ENCODE measurements around the gene HACD3. TPM values are rescaled to one million over a fixed set of nuclear protein-coding genes. Genes with fewer than 3 reads are reported as not detected.

The HACD3 gene
- total and polyA plus RNA-seq, 2 of the 13 experiments (the other 11 are each of a cell fraction or from before 2014, with no cell fraction given), result 73.6 to 161 TPM

DNA sequence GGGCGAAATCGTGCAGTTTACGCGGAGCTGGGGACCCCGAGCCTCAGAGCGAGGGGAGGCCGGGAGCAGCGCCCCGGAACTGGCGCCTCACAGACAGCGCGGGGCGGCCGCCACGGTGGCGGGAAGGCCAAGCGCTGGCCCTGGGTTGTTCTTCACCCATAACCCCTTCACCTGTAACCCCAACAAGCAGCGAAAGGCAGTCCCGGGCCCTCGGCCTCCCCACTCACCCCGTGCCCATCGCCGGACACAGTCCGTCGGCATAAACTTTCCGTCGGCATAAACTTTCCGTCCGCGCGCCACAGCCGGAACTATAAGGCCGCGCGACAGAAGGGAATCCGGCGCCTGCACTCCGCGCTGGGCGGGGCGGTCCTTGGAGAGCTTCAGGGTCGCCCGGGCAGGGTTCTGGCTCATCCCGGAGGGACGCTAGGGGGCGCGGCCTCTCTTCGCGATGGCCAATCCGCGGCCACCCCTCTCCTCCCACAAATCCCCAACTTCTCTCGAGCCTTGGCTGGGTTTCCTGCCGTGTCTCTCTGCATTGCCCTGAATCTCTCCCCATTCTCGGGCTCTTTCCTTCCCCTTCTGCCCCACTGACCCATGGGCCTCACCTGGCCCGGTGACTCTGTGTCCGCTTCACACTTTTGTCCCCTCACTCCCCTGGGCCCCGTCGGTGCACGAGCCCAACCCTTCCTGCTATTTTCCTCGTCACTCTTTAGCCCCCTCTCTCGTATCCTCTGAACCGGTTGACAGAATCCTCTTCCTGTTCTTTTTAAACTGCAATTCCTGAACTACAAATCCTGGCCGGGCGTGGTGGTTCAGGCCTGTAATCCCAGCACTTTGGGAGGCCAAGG is 80.8 kb downstream of the HACD3 start, which contains the start of gene INTS14 (continued):
- 0 out of 2 replicates have a peak, but pooled peaks have one; percentile 49 for TF ChIP-seq NFATC3 (CRISPR knock-in tag; IDR thresholded peaks at IDR 0.05)
- TF ChIP-seq ZNF232 (CRISPR knock-in tag; IDR thresholded peaks at IDR 0.05; ENCODE audit: borderline replicate concordance), result peak; percentile 74; the same call in 1 of the 2 replicates
- peak; percentile 35; the same call in 1 of the 2 replicates for TF ChIP-seq ZNF235 (CRISPR knock-in tag; IDR thresholded peaks at IDR 0.05; ENCODE audit: borderline replicate concordance)
- peak; percentile 97 for TF ChIP-seq ZNF614 (CRISPR knock-in tag; IDR thresholded peaks at IDR 0.05; ENCODE audit: borderline replicate concordance)
- TF ChIP-seq RFXANK (CRISPR knock-in tag; IDR thresholded peaks at IDR 0.05), result peak; percentile 86; the same call in 1 of the 2 replicates
- TF ChIP-seq ZNF850 (CRISPR knock-in tag; conservative IDR thresholded peaks at IDR 0.05), result 0 out of 2 replicates have a peak, but pooled peaks have one; percentile 52
- TF ChIP-seq ZNF549 (CRISPR knock-in tag; IDR thresholded peaks at IDR 0.05), result no peak
- TF ChIP-seq, protein P1, sequence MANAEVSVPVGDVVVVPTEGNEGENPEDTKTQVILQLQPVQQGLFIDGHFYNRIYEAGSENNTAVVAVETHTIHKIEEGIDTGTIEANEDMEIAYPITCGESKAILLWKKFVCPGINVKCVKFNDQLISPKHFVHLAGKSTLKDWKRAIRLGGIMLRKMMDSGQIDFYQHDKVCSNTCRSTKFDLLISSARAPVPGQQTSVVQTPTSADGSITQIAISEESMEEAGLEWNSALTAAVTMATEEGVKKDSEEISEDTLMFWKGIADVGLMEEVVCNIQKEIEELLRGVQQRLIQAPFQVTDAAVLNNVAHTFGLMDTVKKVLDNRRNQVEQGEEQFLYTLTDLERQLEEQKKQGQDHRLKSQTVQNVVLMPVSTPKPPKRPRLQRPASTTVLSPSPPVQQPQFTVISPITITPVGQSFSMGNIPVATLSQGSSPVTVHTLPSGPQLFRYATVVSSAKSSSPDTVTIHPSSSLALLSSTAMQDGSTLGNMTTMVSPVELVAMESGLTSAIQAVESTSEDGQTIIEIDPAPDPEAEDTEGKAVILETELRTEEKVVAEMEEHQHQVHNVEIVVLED (CRISPR knock-in tag; IDR thresholded peaks at IDR 0.05; ENCODE audit: borderline replicate concordance), result peak; percentile 76; the same call in 1 of the 2 replicates
- TF ChIP-seq, protein P2, sequence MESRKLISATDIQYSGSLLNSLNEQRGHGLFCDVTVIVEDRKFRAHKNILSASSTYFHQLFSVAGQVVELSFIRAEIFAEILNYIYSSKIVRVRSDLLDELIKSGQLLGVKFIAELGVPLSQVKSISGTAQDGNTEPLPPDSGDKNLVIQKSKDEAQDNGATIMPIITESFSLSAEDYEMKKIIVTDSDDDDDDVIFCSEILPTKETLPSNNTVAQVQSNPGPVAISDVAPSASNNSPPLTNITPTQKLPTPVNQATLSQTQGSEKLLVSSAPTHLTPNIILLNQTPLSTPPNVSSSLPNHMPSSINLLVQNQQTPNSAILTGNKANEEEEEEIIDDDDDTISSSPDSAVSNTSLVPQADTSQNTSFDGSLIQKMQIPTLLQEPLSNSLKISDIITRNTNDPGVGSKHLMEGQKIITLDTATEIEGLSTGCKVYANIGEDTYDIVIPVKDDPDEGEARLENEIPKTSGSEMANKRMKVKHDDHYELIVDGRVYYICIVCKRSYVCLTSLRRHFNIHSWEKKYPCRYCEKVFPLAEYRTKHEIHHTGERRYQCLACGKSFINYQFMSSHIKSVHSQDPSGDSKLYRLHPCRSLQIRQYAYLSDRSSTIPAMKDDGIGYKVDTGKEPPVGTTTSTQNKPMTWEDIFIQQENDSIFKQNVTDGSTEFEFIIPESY (CRISPR knock-in tag; IDR thresholded peaks at IDR 0.05), result peak; percentile 87
- TF ChIP-seq ZNF839 (CRISPR knock-in tag; IDR thresholded peaks at IDR 0.05; ENCODE audit: borderline replicate concordance), result peak; percentile 88
- TF ChIP-seq, protein P3, sequence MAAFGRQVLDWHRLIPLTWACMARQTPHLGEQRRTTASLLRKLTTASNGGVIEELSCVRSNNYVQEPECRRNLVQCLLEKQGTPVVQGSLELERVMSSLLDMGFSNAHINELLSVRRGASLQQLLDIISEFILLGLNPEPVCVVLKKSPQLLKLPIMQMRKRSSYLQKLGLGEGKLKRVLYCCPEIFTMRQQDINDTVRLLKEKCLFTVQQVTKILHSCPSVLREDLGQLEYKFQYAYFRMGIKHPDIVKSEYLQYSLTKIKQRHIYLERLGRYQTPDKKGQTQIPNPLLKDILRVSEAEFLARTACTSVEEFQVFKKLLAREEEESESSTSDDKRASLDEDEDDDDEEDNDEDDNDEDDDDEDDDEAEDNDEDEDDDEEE (CRISPR knock-in tag; IDR thresholded peaks at IDR 0.05), result no peak
- peak; percentile 84; the same call in 1 of the 2 replicates for TF ChIP-seq STAT5B (CRISPR knock-in tag; IDR thresholded peaks at IDR 0.05)
- peak; percentile 98 for TF ChIP-seq ZMYM4 (CRISPR knock-in tag; IDR thresholded peaks at IDR 0.05)
- TF ChIP-seq BHLHE40 (IDR thresholded peaks at IDR 0.05; ENCODE audit: low read length), result peak; percentile 60
- TF ChIP-seq, protein P4, sequence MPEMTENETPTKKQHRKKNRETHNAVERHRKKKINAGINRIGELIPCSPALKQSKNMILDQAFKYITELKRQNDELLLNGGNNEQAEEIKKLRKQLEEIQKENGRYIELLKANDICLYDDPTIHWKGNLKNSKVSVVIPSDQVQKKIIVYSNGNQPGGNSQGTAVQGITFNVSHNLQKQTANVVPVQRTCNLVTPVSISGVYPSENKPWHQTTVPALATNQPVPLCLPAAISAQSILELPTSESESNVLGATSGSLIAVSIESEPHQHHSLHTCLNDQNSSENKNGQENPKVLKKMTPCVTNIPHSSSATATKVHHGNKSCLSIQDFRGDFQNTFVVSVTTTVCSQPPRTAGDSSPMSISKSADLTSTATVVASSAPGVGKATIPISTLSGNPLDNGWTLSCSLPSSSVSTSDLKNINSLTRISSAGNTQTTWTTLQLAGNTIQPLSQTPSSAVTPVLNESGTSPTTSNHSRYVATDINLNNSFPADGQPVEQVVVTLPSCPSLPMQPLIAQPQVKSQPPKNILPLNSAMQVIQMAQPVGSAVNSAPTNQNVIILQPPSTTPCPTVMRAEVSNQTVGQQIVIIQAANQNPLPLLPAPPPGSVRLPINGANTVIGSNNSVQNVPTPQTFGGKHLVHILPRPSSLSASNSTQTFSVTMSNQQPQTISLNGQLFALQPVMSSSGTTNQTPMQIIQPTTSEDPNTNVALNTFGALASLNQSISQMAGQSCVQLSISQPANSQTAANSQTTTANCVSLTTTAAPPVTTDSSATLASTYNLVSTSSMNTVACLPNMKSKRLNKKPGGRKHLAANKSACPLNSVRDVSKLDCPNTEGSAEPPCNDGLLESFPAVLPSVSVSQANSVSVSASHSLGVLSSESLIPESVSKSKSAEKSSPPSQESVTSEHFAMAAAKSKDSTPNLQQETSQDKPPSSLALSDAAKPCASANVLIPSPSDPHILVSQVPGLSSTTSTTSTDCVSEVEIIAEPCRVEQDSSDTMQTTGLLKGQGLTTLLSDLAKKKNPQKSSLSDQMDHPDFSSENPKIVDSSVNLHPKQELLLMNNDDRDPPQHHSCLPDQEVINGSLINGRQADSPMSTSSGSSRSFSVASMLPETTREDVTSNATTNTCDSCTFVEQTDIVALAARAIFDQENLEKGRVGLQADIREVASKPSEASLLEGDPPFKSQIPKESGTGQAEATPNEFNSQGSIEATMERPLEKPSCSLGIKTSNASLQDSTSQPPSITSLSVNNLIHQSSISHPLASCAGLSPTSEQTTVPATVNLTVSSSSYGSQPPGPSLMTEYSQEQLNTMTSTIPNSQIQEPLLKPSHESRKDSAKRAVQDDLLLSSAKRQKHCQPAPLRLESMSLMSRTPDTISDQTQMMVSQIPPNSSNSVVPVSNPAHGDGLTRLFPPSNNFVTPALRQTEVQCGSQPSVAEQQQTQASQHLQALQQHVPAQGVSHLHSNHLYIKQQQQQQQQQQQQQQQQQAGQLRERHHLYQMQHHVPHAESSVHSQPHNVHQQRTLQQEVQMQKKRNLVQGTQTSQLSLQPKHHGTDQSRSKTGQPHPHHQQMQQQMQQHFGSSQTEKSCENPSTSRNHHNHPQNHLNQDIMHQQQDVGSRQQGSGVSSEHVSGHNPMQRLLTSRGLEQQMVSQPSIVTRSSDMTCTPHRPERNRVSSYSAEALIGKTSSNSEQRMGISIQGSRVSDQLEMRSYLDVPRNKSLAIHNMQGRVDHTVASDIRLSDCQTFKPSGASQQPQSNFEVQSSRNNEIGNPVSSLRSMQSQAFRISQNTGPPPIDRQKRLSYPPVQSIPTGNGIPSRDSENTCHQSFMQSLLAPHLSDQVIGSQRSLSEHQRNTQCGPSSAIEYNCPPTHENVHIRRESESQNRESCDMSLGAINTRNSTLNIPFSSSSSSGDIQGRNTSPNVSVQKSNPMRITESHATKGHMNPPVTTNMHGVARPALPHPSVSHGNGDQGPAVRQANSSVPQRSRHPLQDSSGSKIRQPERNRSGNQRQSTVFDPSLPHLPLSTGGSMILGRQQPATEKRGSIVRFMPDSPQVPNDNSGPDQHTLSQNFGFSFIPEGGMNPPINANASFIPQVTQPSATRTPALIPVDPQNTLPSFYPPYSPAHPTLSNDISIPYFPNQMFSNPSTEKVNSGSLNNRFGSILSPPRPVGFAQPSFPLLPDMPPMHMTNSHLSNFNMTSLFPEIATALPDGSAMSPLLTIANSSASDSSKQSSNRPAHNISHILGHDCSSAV (CRISPR knock-in tag; IDR thresholded peaks at IDR 0.05; ENCODE audit: borderline replicate concordance), result no peak
- TF ChIP-seq BRCA1 (CRISPR knock-in tag; IDR thresholded peaks at IDR 0.05), result peak; percentile 63; the same call in 1 of the 2 replicates

Data from HepG2 (cell line).